Measurements from ENCODE around the gene SURF1.
A peak's percentile ranks its signal among the peaks of the same experiment; 100 is the strongest.

The SURF1 gene

GRCh38 chr9:133351526-133351907, 4.8 kb downstream of the SURF1 start:
- in situ Hi-C loops (cut with HindIII; ENCODE audit: low pct_ligation_motif_present, low sequenced_read_pairs): no loop called here
- no peak for DNase-seq
- peaks cover 54% of the 10 kb centered on the region for H3K36me3 ChIP-seq (replicated peaks)
- no peak overlapping the region for H3K4me3 ChIP-seq (ENCODE audit: low read depth, low read length)
- TF ChIP-seq CTCF (IDR thresholded peaks at IDR 0.05; ENCODE audit: low read depth, low read length, missing control alignments): no peak
- no peaks in the 10 kb centered on the region for H3K27me3 ChIP-seq (replicated peaks)
- H3K27ac ChIP-seq: no peak overlapping the region

- TF ChIP-seq CTCF (IDR thresholded peaks at IDR 0.05; ENCODE audit: low read depth, low read length, missing control alignments): no peak
- in situ Hi-C loops (cut with HindIII; ENCODE audit: low pct_ligation_motif_present, low sequenced_read_pairs): no loop called here
- H3K36me3 ChIP-seq (replicated peaks): peaks cover 59% of the 10 kb centered on the region
- H3K27ac ChIP-seq: no peak overlapping the region
- no peaks in the 10 kb centered on the region for H3K27me3 ChIP-seq (replicated peaks)
- no peak for DNase-seq
- peak overlapping the region; percentile 100 for H3K4me3 ChIP-seq (ENCODE audit: low read depth, low read length)
These were observed 6.2 kb downstream of the SURF1 start for GRCh38 chr9:133349965-133350616.

- no peak for TF ChIP-seq CTCF (IDR thresholded peaks at IDR 0.05; ENCODE audit: low read depth, low read length, missing control alignments)
- H3K27me3 ChIP-seq (replicated peaks): no peaks in the 10 kb centered on the region
- no peak for DNase-seq
- in situ Hi-C loops (cut with HindIII; ENCODE audit: low pct_ligation_motif_present, low sequenced_read_pairs): no loop called here
- peak overlapping the region; percentile 100 for H3K4me3 ChIP-seq (ENCODE audit: low read depth, low read length)
- H3K27ac ChIP-seq: peak overlapping the region; percentile 99
- peaks cover 68% of the 10 kb centered on the region for H3K36me3 ChIP-seq (replicated peaks)
These were observed 7.3 kb downstream of the SURF1 start for GRCh38 chr9:133348718-133349573.

GRCh38 chr9:133347985-133348717, 8.1 kb downstream of the SURF1 start, which contains the start of the genes MED22 and RPL7A:
Gene MED22, minus strand, starts transcription at chr9:133348131. Its CDS starts 1,469 bp downstream, at chr9:133346662.
Gene RPL7A, plus strand, starts transcription at chr9:133348218. Its CDS starts 26 bp downstream, at chr9:133348244.
- H3K36me3 ChIP-seq (replicated peaks): peaks cover 68% of the 10 kb centered on the region
- peak within 1 kb of the TSS; percentile 99 for H3K27ac ChIP-seq
- peak; percentile 98 for DNase-seq
- no peaks in the 10 kb centered on the region for H3K27me3 ChIP-seq (replicated peaks)
- peak within 1 kb of the TSS; percentile 100 for H3K4me3 ChIP-seq (ENCODE audit: low read depth, low read length)
- no peak for TF ChIP-seq CTCF (IDR thresholded peaks at IDR 0.05; ENCODE audit: low read depth, low read length, missing control alignments)
- in situ Hi-C loops (cut with HindIII; ENCODE audit: low pct_ligation_motif_present, low sequenced_read_pairs): no loop called here

- in situ Hi-C loops (cut with HindIII; ENCODE audit: low pct_ligation_motif_present, low sequenced_read_pairs): no loop called here
- H3K4me3 ChIP-seq (ENCODE audit: low read depth, low read length): peak overlapping the region; percentile 100
- DNase-seq: no peak
- H3K27ac ChIP-seq: peak overlapping the region; percentile 99
- peaks cover 64% of the 10 kb centered on the region for H3K36me3 ChIP-seq (replicated peaks)
- H3K27me3 ChIP-seq (replicated peaks): no peaks in the 10 kb centered on the region
- TF ChIP-seq CTCF (IDR thresholded peaks at IDR 0.05; ENCODE audit: low read depth, low read length, missing control alignments): no peak
These were observed 8.7 kb downstream of the SURF1 start for GRCh38 chr9:133347515-133347984.
